Right atrium auricular region (tissue), 2 donors: ENCODE results near the gene ANKRD65. TPM values are rescaled to one million over a fixed set of nuclear protein-coding genes. Genes with fewer than 3 reads are reported as not detected.
"Not testable (repeated sequence)": the region's sequence is repeated elsewhere in the genome, so short reads cannot be mapped to it uniquely, and the experiment has no call there.

ENCODE experiments used
- DNase-seq: peaks from one replicate; pipeline ENCODE4 v3.0.0-alpha.2; 2019; ENCODE audit warnings: low spot score
- H3K27ac ChIP-seq, 2 donors: fragments of 200-600 bp; sonication (generic); 1 replicate in 1 of 2; 2 replicates in 1 of 2; pipeline ENCODE4 v1.5.1; 2016 to 2019
- H3K27me3 ChIP-seq, 2 donors: fragments of 200-600 bp; sonication (generic); one replicate each; pipeline versions ENCODE4 v1.5.1 to v1.6.0; 2017 to 2019
- H3K36me3 ChIP-seq: fragments of 200-600 bp; sonication (generic); one replicate; pipeline ENCODE4 v1.5.1; 2016
- H3K4me1 ChIP-seq, 2 donors: fragments of 200-600 bp; sonication (generic); one replicate each; pipeline versions ENCODE4 v1.5.1 to v1.6.0; 2017 to 2019
- H3K4me3 ChIP-seq, 2 donors: fragments of 200-600 bp; sonication (generic); 1 replicate in 1 of 2; 2 replicates in 1 of 2; pipeline ENCODE4 v1.5.1; 2017 to 2019; ENCODE audit warnings: mild to moderate bottlenecking in 1 of 2, moderate library complexity in 1 of 2
- H3K9me3 ChIP-seq, 2 donors: fragments of 200-600 bp; sonication (generic); one replicate each; pipeline ENCODE4 v1.5.1; 2019
- total RNA-seq, 2 donors: library from RNA; depleted of rRNA; stranded (reverse); fragments of >200 nt; gene quantifications; one replicate each; pipeline ENCODE4 v1.1.0, GENCODE V29; 2016
- TF ChIP-seq, protein P1 (sequence below), 2 donors: fragments of 200-600 bp; sonication (generic); IDR thresholded peaks; one replicate each; pipeline ENCODE4 v1.5.1; 2019; ENCODE audit warnings: antibody characterized with exemption in 2 of 2

ANKRD65 gene
- 1 to 10 TPM; 2.2 to 2.4 TPM for total RNA-seq

DNA sequence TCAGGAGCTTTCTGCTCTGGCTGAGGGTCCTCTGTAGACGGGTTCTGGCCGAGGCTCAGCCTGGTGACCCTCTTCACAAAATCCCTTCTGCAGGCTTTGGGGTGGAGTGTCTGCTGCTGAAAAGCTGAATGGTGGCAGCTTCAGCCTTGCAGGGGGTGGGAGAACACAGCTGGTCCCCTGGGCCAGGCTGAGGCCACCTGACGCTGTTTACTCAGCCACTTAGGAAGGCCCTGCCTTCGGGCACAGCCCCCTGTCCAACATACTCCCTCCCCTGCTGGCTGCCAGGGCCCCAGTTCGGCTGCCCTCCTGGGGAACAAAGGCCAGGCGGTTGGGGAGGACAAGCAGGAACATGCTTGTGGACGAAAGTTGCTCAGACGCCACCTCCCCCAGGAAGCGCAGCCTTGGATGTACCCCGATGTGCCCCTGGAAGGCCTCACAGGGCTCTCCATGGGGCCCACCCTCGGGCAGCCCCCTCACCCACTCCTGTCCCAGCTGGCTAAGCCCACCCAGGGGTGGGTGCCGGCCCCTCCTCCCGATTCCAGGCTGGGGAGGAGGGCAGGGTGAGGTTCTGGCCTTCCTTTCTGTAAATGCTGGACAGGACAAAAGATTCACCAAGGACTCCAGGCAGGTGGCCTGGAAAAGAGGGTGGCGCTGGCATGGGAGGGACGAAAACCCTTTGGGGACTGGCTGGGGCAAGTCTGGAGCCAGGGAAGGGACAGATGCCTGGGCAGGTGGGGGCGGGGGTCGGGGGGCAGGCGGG lies at the start of gene ANKRD65:
Gene ANKRD65, minus strand, starts transcription at position 130 of the 760 bp plus-strand sequence. CDS start 271 bp downstream, outside the sequence.
- Histone ChIP-seq H3K36me3 (no peaks in the 10 kb centered on the region), H3K27me3 (no peaks in the 10 kb centered on the region), H3K4me1 (peaks cover 0 to 16% of the 10 kb centered on the region in 2 donors), H3K9me3 (no peaks in the 10 kb centered on the region), H3K27ac (peak within 1 kb of the TSS in 1 of 2 donors; percentile 4), H3K4me3 (peak within 1 kb of the TSS in 1 of 2 donors; percentile 50)
- TF ChIP-seq, protein P1, sequence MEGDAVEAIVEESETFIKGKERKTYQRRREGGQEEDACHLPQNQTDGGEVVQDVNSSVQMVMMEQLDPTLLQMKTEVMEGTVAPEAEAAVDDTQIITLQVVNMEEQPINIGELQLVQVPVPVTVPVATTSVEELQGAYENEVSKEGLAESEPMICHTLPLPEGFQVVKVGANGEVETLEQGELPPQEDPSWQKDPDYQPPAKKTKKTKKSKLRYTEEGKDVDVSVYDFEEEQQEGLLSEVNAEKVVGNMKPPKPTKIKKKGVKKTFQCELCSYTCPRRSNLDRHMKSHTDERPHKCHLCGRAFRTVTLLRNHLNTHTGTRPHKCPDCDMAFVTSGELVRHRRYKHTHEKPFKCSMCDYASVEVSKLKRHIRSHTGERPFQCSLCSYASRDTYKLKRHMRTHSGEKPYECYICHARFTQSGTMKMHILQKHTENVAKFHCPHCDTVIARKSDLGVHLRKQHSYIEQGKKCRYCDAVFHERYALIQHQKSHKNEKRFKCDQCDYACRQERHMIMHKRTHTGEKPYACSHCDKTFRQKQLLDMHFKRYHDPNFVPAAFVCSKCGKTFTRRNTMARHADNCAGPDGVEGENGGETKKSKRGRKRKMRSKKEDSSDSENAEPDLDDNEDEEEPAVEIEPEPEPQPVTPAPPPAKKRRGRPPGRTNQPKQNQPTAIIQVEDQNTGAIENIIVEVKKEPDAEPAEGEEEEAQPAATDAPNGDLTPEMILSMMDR (IDR thresholded peaks at IDR 0.05), result no peak
- no peak for DNase-seq

DNA sequence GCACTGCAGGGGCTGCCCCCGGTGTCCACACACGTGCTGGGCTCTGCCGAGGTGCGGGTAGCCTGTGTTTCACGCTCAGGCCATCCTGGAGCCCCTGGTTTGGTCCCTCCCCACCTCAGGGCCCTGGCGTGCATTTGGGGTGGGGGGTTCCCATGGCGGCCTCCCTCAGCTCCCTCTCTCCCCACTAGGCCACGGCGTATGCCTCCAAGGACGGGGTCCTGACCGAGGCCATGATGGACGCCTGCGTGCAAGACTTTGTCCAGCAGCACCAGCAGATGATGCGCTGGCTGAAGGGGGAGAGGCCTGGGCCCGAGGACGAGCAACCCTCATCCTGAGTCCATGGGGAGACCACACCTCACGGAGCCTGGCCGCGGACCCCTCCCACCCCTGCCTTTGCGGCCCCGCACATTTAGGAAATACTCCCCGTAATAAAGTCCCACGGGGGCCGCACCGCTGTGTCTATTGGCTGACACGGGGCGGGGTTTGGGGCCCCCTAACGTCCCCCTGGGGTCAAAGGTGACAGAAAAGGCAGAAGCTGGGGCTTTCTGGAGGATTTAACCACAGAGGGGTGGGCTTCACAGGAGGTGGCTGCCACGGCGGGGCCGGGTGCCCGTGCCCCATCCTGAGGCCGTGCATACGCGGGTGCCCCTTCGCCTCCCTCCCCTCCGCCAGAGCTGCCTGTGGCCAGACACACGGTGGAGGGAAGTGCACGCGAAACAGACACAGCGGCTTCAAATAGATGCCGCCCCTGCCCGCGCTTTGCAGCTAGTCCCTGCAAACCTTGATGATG lies 47.3 kb upstream of the ANKRD65 start:
- not testable (repeated sequence) for H3K4me3 ChIP-seq, H3K36me3 ChIP-seq, H3K27ac ChIP-seq, H3K9me3 ChIP-seq, DNase-seq, H3K27me3 ChIP-seq
- peaks cover 0 to 18% of the 10 kb centered on the region in 2 donors for H3K4me1 ChIP-seq

DNA sequence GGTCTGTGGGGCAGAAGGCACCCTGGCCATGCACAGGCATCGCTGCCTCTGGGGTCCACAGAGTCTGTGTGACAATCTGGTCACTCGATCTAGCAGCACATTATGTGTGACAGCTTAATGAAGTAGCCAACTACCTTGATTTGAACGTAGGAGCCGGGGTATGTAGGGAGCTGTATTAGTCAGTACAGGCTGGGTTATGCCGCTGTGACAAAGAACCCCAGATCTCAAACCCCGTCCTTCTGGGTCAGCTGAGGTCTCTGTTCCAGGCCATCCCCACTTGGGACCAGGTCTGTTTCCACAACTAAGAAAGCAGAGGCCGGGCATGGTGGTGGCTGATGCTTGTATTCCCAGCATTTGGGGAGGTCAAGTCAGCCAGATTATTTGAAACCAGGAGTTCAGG lies 42.2 kb upstream of the ANKRD65 start:
- H3K27ac ChIP-seq, result no peak overlapping the region
- H3K4me3 ChIP-seq, result no peak overlapping the region
- DNase-seq, result no peak
- no peaks in the 10 kb centered on the region for H3K27me3 ChIP-seq
- H3K9me3 ChIP-seq, result no peaks in the 10 kb centered on the region
- TF ChIP-seq, protein P1 (IDR thresholded peaks at IDR 0.05), result no peak
- no peaks in the 10 kb centered on the region for H3K36me3 ChIP-seq
- H3K4me1 ChIP-seq, result peaks cover 0 to 6% of the 10 kb centered on the region in 2 donors

DNA sequence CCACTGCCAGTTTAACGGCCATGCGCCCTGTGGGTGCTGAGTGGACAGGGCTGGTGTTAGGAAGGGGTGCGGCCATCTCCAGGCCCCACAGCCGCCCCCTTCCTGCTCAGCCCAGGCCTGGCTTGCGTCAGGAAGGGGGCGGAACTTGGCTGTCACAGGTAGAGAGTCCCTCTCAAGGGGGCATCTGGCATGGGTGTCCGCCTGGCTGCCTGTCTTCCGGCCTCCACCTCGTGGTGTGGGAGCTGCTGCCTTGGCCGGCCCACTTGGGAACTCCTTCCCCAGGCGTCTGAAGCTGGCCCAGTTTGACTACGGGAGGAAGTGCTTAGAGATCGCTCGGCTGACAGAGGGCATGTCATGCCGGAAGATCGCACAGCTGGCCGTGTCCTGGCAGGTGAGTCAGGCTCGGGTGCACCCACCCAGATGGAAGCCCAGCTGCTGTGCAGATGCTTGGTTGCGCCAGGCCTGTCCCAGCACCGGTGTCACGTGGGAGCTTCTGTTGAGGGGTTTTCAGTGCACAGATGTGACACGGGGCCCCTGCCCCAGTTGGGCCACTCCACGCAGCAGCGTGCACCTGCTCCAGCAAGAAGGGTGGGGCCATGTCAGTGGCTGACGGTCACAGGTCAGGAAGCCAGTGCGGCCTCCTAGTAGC lies 41.4 kb upstream of the ANKRD65 start:
- H3K9me3 ChIP-seq, result no peaks in the 10 kb centered on the region
- no peak overlapping the region for H3K4me3 ChIP-seq
- H3K27ac ChIP-seq, result no peak overlapping the region
- TF ChIP-seq, protein P1 (IDR thresholded peaks at IDR 0.05), result no peak
- no peak for DNase-seq
- H3K4me1 ChIP-seq, result peaks cover 0 to 6% of the 10 kb centered on the region in 2 donors
- H3K27me3 ChIP-seq, result no peaks in the 10 kb centered on the region
- H3K36me3 ChIP-seq, result no peaks in the 10 kb centered on the region

DNA sequence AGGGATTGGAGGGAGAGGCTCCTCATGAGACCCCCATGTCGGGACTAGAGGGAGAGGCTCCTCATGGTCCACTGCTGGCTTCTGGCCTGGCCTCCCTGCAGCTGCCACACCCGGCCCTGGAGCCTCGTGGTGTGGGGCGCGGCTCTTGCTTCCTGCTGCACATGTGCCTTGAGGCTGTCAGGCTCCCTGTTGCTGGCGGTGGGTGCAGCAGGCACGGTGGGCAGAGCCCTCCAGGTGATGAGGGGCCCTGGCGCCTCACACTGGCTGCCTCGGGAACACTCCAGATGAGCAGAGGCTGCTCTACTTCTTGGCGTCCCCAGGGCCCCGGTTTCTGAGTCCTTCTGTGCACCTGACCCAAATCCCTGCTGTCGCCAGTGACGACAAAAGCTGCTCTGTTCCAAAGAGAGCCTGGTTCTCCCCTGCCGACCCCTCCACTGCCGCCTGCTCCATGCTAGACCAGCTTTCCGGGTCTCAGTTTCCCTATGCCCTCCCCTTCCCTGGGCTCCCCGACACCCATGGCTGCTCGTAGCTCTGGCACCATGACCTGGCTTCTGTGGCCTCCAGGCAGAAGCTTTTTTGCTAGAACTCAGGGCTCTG lies 40.7 kb upstream of the ANKRD65 start:
- H3K27me3 ChIP-seq, result no peaks in the 10 kb centered on the region
- H3K9me3 ChIP-seq, result no peaks in the 10 kb centered on the region
- no peaks in the 10 kb centered on the region for H3K36me3 ChIP-seq
- no peak for DNase-seq
- H3K4me3 ChIP-seq, result no peak overlapping the region
- TF ChIP-seq, protein P1 (IDR thresholded peaks at IDR 0.05), result no peak
- peaks cover 0 to 6% of the 10 kb centered on the region in 2 donors for H3K4me1 ChIP-seq
- no peak overlapping the region for H3K27ac ChIP-seq
